Lower leg skin (tissue), 4 donors: ENCODE results near the gene VASH2. TPM values are rescaled to one million over a fixed set of nuclear protein-coding genes. Genes with fewer than 3 reads are reported as not detected.
"Not testable (repeated sequence)": the region's sequence is repeated elsewhere in the genome, so short reads cannot be mapped to it uniquely, and the experiment has no call there.

Experiments used
- DNase-seq, 2 donors: peaks; one replicate each; pipeline ENCODE4 v3.0.0-alpha.2; 2019; ENCODE audit warnings: low spot score in 2 of 2
- H3K4me3 ChIP-seq: fragments of 200-600 bp; sonication (generic); 2 replicates; pipeline ENCODE4 v1.5.1; 2017; ENCODE audit warnings: mild to moderate bottlenecking, low read depth; ENCODE audit not compliant: poor library complexity, severe bottlenecking
- CTCF ChIP-seq, 3 donors: fragments of 450-650 bp; IDR thresholded peaks; one replicate each; pipeline ENCODE4 v1.5.1; 2016; ENCODE audit warnings: antibody characterized with exemption in 3 of 3, mild to moderate bottlenecking in 3 of 3, moderate library complexity in 2 of 3
- POLR2A ChIP-seq, 2 donors: fragments of 450-650 bp; IDR thresholded peaks; one replicate each; pipeline ENCODE4 v1.6.1; 2016 to 2017; ENCODE audit warnings: antibody characterized with exemption in 2 of 2, mild to moderate bottlenecking in 1 of 2, moderate library complexity in 1 of 2
- WGBS, 2 donors: methylation state at CpG; one replicate each; pipeline ENCODE4 v1.1.5; 2018; 5-methylcytosine and 5-hydroxymethylcytosine counted together
- intact Hi-C: fragments of 100-400 bp; cut with DNase I; formaldehyde crosslinking; loops from one replicate; pipeline ENCODE4 v1.15.0; 2023; ENCODE audit warnings: low total_unique reads
- total RNA-seq, 4 donors: library from RNA; depleted of rRNA; stranded (reverse); fragments of >200 nt; gene quantifications; one replicate each; pipeline ENCODE4 v1.1.0, GENCODE V29; 2016

Gene VASH2
- total RNA-seq, 4 donors from 2014 or later, result 0.37 to 0.71 TPM; not detected in 2

DNA sequence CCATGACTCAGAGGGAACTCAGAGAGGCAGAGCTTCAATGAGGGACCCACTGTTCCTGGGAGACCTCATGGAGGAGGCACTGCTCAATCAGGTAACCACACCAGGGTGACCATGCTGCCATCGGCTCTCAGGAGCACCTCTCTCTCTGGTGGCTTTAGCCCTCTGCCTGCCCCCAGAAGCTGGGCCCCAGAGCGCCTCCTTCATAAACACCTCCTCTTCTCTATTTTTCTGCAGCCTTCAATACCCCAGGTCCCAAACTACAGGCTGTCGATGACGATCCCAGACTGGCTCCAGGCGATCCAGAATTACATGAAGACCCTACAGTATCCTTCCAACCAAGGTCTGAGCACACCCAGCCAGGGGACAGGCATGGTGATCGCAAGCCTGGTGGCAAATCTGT, 10.6 kb downstream of the VASH2 start:
- WGBS, 2 donors, result 94 to 97% methylated on average over 6 of the region's 6 CpGs
- H3K4me3 ChIP-seq, result no peak overlapping the region
- no peak for DNase-seq
- TF ChIP-seq CTCF (IDR thresholded peaks at IDR 0.05) (no peak), POLR2A (IDR thresholded peaks at IDR 0.05) (no peak)
- intact Hi-C loops, result no loop called here

GRCh38 chr1:212962509-212962908, 12.2 kb downstream of the VASH2 start:
- intact Hi-C loops, result no loop called here
- TF ChIP-seq CTCF (IDR thresholded peaks at IDR 0.05) (no peak), POLR2A (IDR thresholded peaks at IDR 0.05) (no peak)
- no peak overlapping the region for H3K4me3 ChIP-seq
- WGBS, 2 donors, result 80 to 82% methylated on average over 5 of the region's 5 CpGs
- DNase-seq, result no peak

DNA sequence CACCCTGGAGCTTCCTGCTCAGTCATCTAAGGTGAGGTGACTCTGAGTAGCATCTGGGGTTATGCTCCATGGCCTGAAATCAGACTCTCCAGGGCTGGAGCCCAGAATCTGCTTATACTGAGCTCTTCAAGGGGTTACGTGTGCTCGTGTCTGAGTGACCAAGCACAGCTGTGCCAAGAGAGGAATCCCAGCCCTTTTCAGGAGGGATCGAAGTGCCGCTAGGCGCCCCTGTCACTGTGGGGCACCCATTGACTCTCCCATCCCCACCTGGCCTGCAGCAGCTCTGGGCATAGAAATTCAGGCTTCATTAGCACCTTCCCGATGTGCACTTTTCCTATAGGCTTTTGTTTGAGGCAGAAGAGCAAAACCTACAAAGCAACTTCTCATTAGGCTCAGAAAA, 13.8 kb downstream of the VASH2 start:
- H3K4me3 ChIP-seq, result no peak overlapping the region
- intact Hi-C loops, result no loop called here
- DNase-seq, result no peak
- TF ChIP-seq CTCF (IDR thresholded peaks at IDR 0.05) (no peak), POLR2A (IDR thresholded peaks at IDR 0.05) (no peak)
- WGBS, 2 donors, result 92 to 98% methylated on average over 6 of the region's 6 CpGs

- intact Hi-C loops, DNase-seq, H3K4me3 ChIP-seq: not testable (repeated sequence)
- WGBS, 2 donors, result 89 to 100% methylated on average over 1 of the region's 1 CpG
Observed at GRCh38 chr1:212964993-212965392, 14.7 kb downstream of the VASH2 start.

- TF ChIP-seq POLR2A (IDR thresholded peaks at IDR 0.05) (no peak), CTCF (IDR thresholded peaks at IDR 0.05) (no peak)
- intact Hi-C loops, result no loop called here
- 85 to 87% methylated on average over 5 of the region's 5 CpGs for WGBS, 2 donors
- no peak for DNase-seq
- H3K4me3 ChIP-seq, result no peak overlapping the region
Observed at GRCh38 chr1:212966616-212967015, 16.3 kb downstream of the VASH2 start.

GRCh38 chr1:212967801-212968200, 17.5 kb downstream of the VASH2 start:
- no peak for TF ChIP-seq CTCF (IDR thresholded peaks at IDR 0.05)
- TF ChIP-seq POLR2A (IDR thresholded peaks at IDR 0.05), result no peak
- WGBS, 2 donors, result 66 to 75% methylated on average over 8 of the region's 8 CpGs
- intact Hi-C loops, result no loop called here
- no peak for DNase-seq
- no peak overlapping the region for H3K4me3 ChIP-seq
